PC-9 (cell line): Measurements from ENCODE around the gene STEAP4. TPM values are rescaled to one million over a fixed set of nuclear protein-coding genes. Genes with fewer than 3 reads are reported as not detected.

ENCODE experiments used
- BruUV-seq: library from RNA; stranded (reverse); fragments of 400-500 nt; replicated peaks from 2 replicates; lab custom pipeline; 2021; lab: Mats Ljungman, UMichigan
- CTCF ChIA-PET: fragments of 300-600 bp; sonication (Branson Sonifier 250); formaldehyde crosslinking; loops from one replicate; lab custom pipeline; 2022; ENCODE audit warnings: antibody characterized with exemption; lab: Charles Lee
- POLR2A ChIA-PET: fragments of 300-600 bp; sonication (Branson Sonifier 250); formaldehyde crosslinking; loops from one replicate; lab custom pipeline; 2022; ENCODE audit warnings: antibody characterized with exemption; ENCODE audit not compliant: unreplicated experiment; lab: Charles Lee
- DNase-seq, 2 experiments: peaks; one replicate each; pipeline versions ENCODE4 v3.0.0 to v3.0.0-alpha.2; 2015 to 2022; ENCODE audit warnings: mixed read lengths in 1 of 2
- H2AFZ ChIP-seq: fragments of 200-600 bp; sonication (generic); 2 replicates; pipeline ENCODE4 v1.8.1; 2017; ENCODE audit warnings: antibody characterized with exemption
- H3F3A ChIP-seq: fragments of 200-600 bp; sonication (generic); 2 replicates; pipeline ENCODE4 v1.8.1; 2017; ENCODE audit warnings: antibody characterized with exemption, mild to moderate bottlenecking, low read depth; ENCODE audit not compliant: insufficient read depth
- H3K27ac ChIP-seq: fragments of 200-600 bp; sonication (generic); 2 replicates; pipeline ENCODE4 v1.6.1; 2016; ENCODE audit warnings: mixed run types
- H3K27me3 ChIP-seq: fragments of 200-600 bp; sonication (generic); 2 replicates; pipeline ENCODE4 v1.6.1; 2016; ENCODE audit warnings: low read depth, mixed run types; ENCODE audit not compliant: insufficient read depth
- H3K36me3 ChIP-seq: fragments of 200-600 bp; sonication (generic); 2 replicates; pipeline ENCODE4 v1.6.1; 2016; ENCODE audit warnings: low read depth, mixed run types
- H3K4me1 ChIP-seq: fragments of 200-600 bp; sonication (generic); replicated peaks from 2 replicates; pipeline ENCODE4 v1.6.1; 2016; ENCODE audit warnings: mixed run types; ENCODE audit not compliant: insufficient read depth
- H3K4me2 ChIP-seq: fragments of 200-600 bp; sonication (generic); 2 replicates; pipeline ENCODE4 v1.6.1; 2017; ENCODE audit warnings: mixed run types
- H3K4me3 ChIP-seq: fragments of 200-600 bp; sonication (generic); 2 replicates; pipeline ENCODE4 v1.6.1; 2016; ENCODE audit warnings: mixed run types
- H3K79me2 ChIP-seq: fragments of 200-600 bp; sonication (generic); 2 replicates; pipeline ENCODE4 v1.6.1; 2017; ENCODE audit warnings: low read depth, mixed run types
- H3K9me2 ChIP-seq: fragments of 200-600 bp; sonication (generic); 2 replicates; pipeline ENCODE4 v1.8.1; 2017; ENCODE audit warnings: mild to moderate bottlenecking; ENCODE audit not compliant: insufficient read depth
- H3K9me3 ChIP-seq: fragments of 200-600 bp; sonication (generic); 2 replicates; pipeline ENCODE4 v1.8.1; 2016; ENCODE audit warnings: low read depth; ENCODE audit not compliant: insufficient read depth
- H4K20me1 ChIP-seq: fragments of 200-600 bp; sonication (generic); 2 replicates; pipeline ENCODE4 v1.8.1; 2017; ENCODE audit not compliant: insufficient read depth
- EZH2 ChIP-seq: fragments of 200-600 bp; sonication (generic); IDR thresholded peaks from 2 replicates; pipeline ENCODE4 v1.8.0; 2017; ENCODE audit warnings: antibody characterized with exemption, low read depth
- intact Hi-C: fragments of 100-400 bp; cut with micrococcal nuclease; formaldehyde crosslinking; loops from one replicate; pipeline ENCODE4 v1.10.0; 2022; ENCODE audit not compliant: unreplicated experiment
- total RNA-seq: library from RNA; stranded (reverse); gene quantifications from 2 replicates; pipeline ENCODE4 v1.2.3, GENCODE V29; 2021
- TF ChIP-seq, protein P1 (sequence below): fragments of 200-600 bp; sonication (generic); conservative IDR thresholded peaks from 2 replicates; pipeline ENCODE4 v1.6.1; 2017; ENCODE audit warnings: mixed run types, antibody characterized with exemption, mild to moderate bottlenecking, moderate library complexity

STEAP4 gene
- total RNA-seq, 1 experiment from 2014 or later, result 10.3 TPM

DNA sequence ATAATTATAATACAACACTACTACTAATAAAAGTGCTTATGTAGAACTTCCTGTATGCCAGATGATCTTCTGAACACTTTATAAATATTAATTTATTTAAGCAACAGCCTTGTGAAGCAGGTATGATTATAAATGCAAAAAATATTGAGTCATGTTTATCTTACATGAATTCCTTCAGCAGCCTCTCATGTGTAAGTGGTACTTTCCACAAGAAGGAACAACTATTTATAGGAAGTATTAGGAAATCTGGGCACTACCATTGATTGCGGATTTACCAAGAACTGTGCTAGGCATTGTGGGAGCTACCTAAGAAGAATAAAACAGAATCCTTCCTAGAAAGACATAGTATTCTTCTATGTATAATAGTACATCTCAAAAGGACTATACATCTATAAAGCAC is 10.7 kb upstream of the STEAP4 start:
- H3K27ac ChIP-seq, result no peak overlapping the region
- H3K4me2 ChIP-seq, result no peak overlapping the region
- ChIA-PET POLR2A (interaction anchor here (1.1 kb wide), 1 partner anchor 63 kb away, joined by 3 read pairs; no protein-coding TSS in a partner anchor), CTCF (interaction anchor here (0.6 kb wide), 1 partner anchor 412 kb away, joined by 6 read pairs; no protein-coding TSS in a partner anchor)
- TF ChIP-seq, protein P1, sequence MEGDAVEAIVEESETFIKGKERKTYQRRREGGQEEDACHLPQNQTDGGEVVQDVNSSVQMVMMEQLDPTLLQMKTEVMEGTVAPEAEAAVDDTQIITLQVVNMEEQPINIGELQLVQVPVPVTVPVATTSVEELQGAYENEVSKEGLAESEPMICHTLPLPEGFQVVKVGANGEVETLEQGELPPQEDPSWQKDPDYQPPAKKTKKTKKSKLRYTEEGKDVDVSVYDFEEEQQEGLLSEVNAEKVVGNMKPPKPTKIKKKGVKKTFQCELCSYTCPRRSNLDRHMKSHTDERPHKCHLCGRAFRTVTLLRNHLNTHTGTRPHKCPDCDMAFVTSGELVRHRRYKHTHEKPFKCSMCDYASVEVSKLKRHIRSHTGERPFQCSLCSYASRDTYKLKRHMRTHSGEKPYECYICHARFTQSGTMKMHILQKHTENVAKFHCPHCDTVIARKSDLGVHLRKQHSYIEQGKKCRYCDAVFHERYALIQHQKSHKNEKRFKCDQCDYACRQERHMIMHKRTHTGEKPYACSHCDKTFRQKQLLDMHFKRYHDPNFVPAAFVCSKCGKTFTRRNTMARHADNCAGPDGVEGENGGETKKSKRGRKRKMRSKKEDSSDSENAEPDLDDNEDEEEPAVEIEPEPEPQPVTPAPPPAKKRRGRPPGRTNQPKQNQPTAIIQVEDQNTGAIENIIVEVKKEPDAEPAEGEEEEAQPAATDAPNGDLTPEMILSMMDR, result no peak
- TF ChIP-seq EZH2, result no peak
- no peak overlapping the region for H2AFZ ChIP-seq
- H3K79me2 ChIP-seq, result no peaks in the 10 kb centered on the region
- no peaks in the 10 kb centered on the region for H3K4me1 ChIP-seq
- intact Hi-C loops, result no loop called here
- H3K9me3 ChIP-seq, result no peaks in the 10 kb centered on the region
- no peaks in the 10 kb centered on the region for H3F3A ChIP-seq
- H3K36me3 ChIP-seq, result no peaks in the 10 kb centered on the region
- no peaks in the 10 kb centered on the region for H3K27me3 ChIP-seq
- no TSS peak for BruUV-seq
- DNase-seq, result no peak
- H3K4me3 ChIP-seq, result no peak overlapping the region
- H3K9me2 ChIP-seq, result no peaks in the 10 kb centered on the region
- H4K20me1 ChIP-seq, result no peaks in the 10 kb centered on the region

GRCh38 chr7:88316456-88316855 is 9.8 kb upstream of the STEAP4 start:
- Histone ChIP-seq H3K9me3 (no peaks in the 10 kb centered on the region), H3K27me3 (no peaks in the 10 kb centered on the region), H3K4me1 (no peaks in the 10 kb centered on the region), H3K79me2 (no peaks in the 10 kb centered on the region), H3K4me2 (no peak overlapping the region), H3K36me3 (no peaks in the 10 kb centered on the region), H3K27ac (no peak overlapping the region), H3K9me2 (no peaks in the 10 kb centered on the region), H4K20me1 (no peaks in the 10 kb centered on the region), H2AFZ (no peak overlapping the region), H3K4me3 (no peak overlapping the region), H3F3A (no peaks in the 10 kb centered on the region)
- TF ChIP-seq, protein P1, result no peak
- no peak for TF ChIP-seq EZH2
- no TSS peak for BruUV-seq
- ChIA-PET POLR2A (no interaction called here), CTCF (interaction anchor here (0.6 kb wide), 1 partner anchor 116 kb away, joined by 3 read pairs; no protein-coding TSS in a partner anchor)
- DNase-seq, result no peak
- intact Hi-C loops, result no loop called here

- no peaks in the 10 kb centered on the region for H3K27me3 ChIP-seq
- H3K27ac ChIP-seq, result no peak overlapping the region
- H3K9me2 ChIP-seq, result no peaks in the 10 kb centered on the region
- CTCF ChIA-PET, result no interaction called here
- no peaks in the 10 kb centered on the region for H3K36me3 ChIP-seq
- no peaks in the 10 kb centered on the region for H3K4me1 ChIP-seq
- BruUV-seq, result no TSS peak
- POLR2A ChIA-PET, result no interaction called here
- no peak overlapping the region for H3K4me2 ChIP-seq
- no peaks in the 10 kb centered on the region for H4K20me1 ChIP-seq
- no peak for TF ChIP-seq EZH2
- TF ChIP-seq, protein P1, result no peak
- no peak overlapping the region for H3K4me3 ChIP-seq
- intact Hi-C loops, result no loop called here
- H3F3A ChIP-seq, result no peaks in the 10 kb centered on the region
- no peaks in the 10 kb centered on the region for H3K79me2 ChIP-seq
- H2AFZ ChIP-seq, result no peak overlapping the region
- H3K9me3 ChIP-seq, result no peaks in the 10 kb centered on the region
- no peak for DNase-seq
These were observed 8.8 kb upstream of the STEAP4 start for GRCh38 chr7:88315522-88315921.
